Neural cell (in vitro differentiated cells): ENCODE measurements around the gene S100A13. TPM values are rescaled to one million over a fixed set of nuclear protein-coding genes. Genes with fewer than 3 reads are reported as not detected.

Experiments used
- H2AFZ ChIP-seq: fragments of 200-600, 300-800 bp; sonication (generic), shearing (Covaris generic); 2 replicates; pipeline ENCODE4 v1.6.0; 2014; ENCODE audit warnings: low read depth, mild to moderate bottlenecking, antibody characterized with exemption, low read length, moderate library complexity
- H3F3A ChIP-seq: fragments of 200-600 bp; shearing (Covaris generic); 2 replicates; pipeline ENCODE4 v1.6.1; 2016; ENCODE audit warnings: mild to moderate bottlenecking, moderate library complexity, mixed read lengths, antibody characterized with exemption, low read length; ENCODE audit not compliant: insufficient read depth, poor library complexity, severe bottlenecking
- H3K27ac ChIP-seq: fragments of 200-600, 300-800 bp; sonication (generic), shearing (Covaris generic); 2 replicates; pipeline ENCODE4 v1.5.1; 2014; ENCODE audit warnings: mild to moderate bottlenecking, low read length, moderate library complexity
- H3K27me3 ChIP-seq: fragments of 300-800, 200-600 bp; sonication (generic), shearing (Covaris generic); 2 replicates; pipeline ENCODE4 v1.6.0; 2014; ENCODE audit warnings: mild to moderate bottlenecking, low read depth, low read length, moderate library complexity; ENCODE audit not compliant: insufficient read depth
- H3K36me3 ChIP-seq: fragments of 300-800, 200-600 bp; sonication (generic), shearing (Covaris generic); 2 replicates; pipeline ENCODE4 v1.5.1; 2014; ENCODE audit warnings: mild to moderate bottlenecking, antibody characterized with exemption, low read length, moderate library complexity; ENCODE audit not compliant: insufficient read depth
- H3K4me2 ChIP-seq: fragments of 300-800, 200-600 bp; sonication (generic), shearing (Covaris generic); 2 replicates; pipeline ENCODE4 v1.6.0; 2014; ENCODE audit warnings: mild to moderate bottlenecking, low read length
- H3K4me3 ChIP-seq: fragments of 300-800, 200-600 bp; sonication (generic), shearing (Covaris generic); 2 replicates; pipeline ENCODE4 v1.5.1; 2014; ENCODE audit warnings: mild to moderate bottlenecking, low read length, moderate library complexity
- H3K79me2 ChIP-seq: fragments of 200-600 bp; shearing (Covaris generic); replicated peaks from 2 replicates; pipeline ENCODE4 v1.6.0; 2014; ENCODE audit warnings: mild to moderate bottlenecking, low read length, moderate library complexity; ENCODE audit not compliant: insufficient read depth
- H3K9ac ChIP-seq: fragments of 300-800, 200-600 bp; sonication (generic), shearing (Covaris generic); 2 replicates; pipeline ENCODE4 v1.6.1; 2016; ENCODE audit warnings: mild to moderate bottlenecking, low read length, mixed read lengths
- H3K9me2 ChIP-seq: fragments of 200-600 bp; shearing (Covaris generic); 2 replicates; pipeline ENCODE4 v1.6.1; 2016; ENCODE audit warnings: mild to moderate bottlenecking, low read length, mixed read lengths; ENCODE audit not compliant: insufficient read depth
- H3K9me3 ChIP-seq: fragments of 200-600, 300-800 bp; sonication (generic), shearing (Covaris generic); 2 replicates; pipeline ENCODE4 v1.6.1; 2016; ENCODE audit warnings: mild to moderate bottlenecking, mixed run types, low read length, moderate library complexity, mixed read lengths
- H4K20me1 ChIP-seq: fragments of 200-600 bp; shearing (Covaris generic); 2 replicates; pipeline ENCODE4 v1.6.1; 2016; ENCODE audit warnings: mild to moderate bottlenecking, mixed run types; ENCODE audit not compliant: insufficient read depth
- EP300 ChIP-seq: fragments of 450-650 bp; conservative IDR thresholded peaks from 2 replicates; pipeline ENCODE4 v1.6.1; 2014; ENCODE audit warnings: antibody characterized with exemption, mild to moderate bottlenecking, moderate library complexity; ENCODE audit not compliant: poor library complexity, severe bottlenecking
- EZH2 ChIP-seq: fragments of 200-600, 300-800 bp; shearing (Covaris generic), sonication (generic); IDR thresholded peaks from 2 replicates; pipeline ENCODE4 v1.6.1; 2014; ENCODE audit warnings: antibody characterized with exemption, low read length, borderline replicate concordance, mild to moderate bottlenecking; ENCODE audit not compliant: insufficient read depth, poor library complexity, severe bottlenecking
- MXI1 ChIP-seq: fragments of 450-650 bp; conservative IDR thresholded peaks from 2 replicates; pipeline ENCODE4 v1.6.1; 2014; ENCODE audit warnings: antibody characterized with exemption, mild to moderate bottlenecking; ENCODE audit not compliant: poor library complexity, severe bottlenecking
- POLR2AphosphoS5 ChIP-seq: IDR thresholded peaks from 2 replicates; pipeline ENCODE4 v1.6.1; 2012
- RAD21 ChIP-seq: fragments of 450-650 bp; conservative IDR thresholded peaks from 2 replicates; pipeline ENCODE4 v1.6.1; 2014; ENCODE audit warnings: antibody characterized with exemption, mild to moderate bottlenecking, moderate library complexity
- SMC3 ChIP-seq: fragments of 450-650 bp; conservative IDR thresholded peaks from 2 replicates; pipeline ENCODE4 v1.6.1; 2014; ENCODE audit warnings: antibody characterized with exemption, mild to moderate bottlenecking, moderate library complexity; ENCODE audit not compliant: poor library complexity
- TAF1 ChIP-seq: IDR thresholded peaks from 2 replicates; pipeline ENCODE4 v1.6.1; 2012; ENCODE audit warnings: low read depth
- polyA minus RNA-seq: library from RNA; depleted of rRNA, polyadenylated mRNA; stranded (reverse); fragments of >200 nt; gene quantifications from 2 replicates; pipeline ENCODE4 v1.2.3, GENCODE V29; 2014
- polyA plus RNA-seq: library from polyadenylated mRNA; depleted of rRNA; stranded (reverse); fragments of >200 nt; gene quantifications from 2 replicates; pipeline ENCODE4 v1.2.3, GENCODE V29; 2014
- TF ChIP-seq, protein P1 (sequence below): IDR thresholded peaks from 2 replicates; pipeline ENCODE4 v1.6.1; 2012; ENCODE audit warnings: borderline replicate concordance
- TF ChIP-seq, protein P2 (sequence below): fragments of 450-650 bp; IDR thresholded peaks from 2 replicates; pipeline ENCODE4 v1.5.1; 2014; ENCODE audit warnings: antibody characterized with exemption, mild to moderate bottlenecking, moderate library complexity; ENCODE audit not compliant: poor library complexity, severe bottlenecking

The S100A13 gene
- polyA plus RNA-seq (2.0 and 2.1 TPM in 2 replicates), polyA minus RNA-seq (1.5 TPM in 1 of 2 replicates, not detected in the other)

DNA sequence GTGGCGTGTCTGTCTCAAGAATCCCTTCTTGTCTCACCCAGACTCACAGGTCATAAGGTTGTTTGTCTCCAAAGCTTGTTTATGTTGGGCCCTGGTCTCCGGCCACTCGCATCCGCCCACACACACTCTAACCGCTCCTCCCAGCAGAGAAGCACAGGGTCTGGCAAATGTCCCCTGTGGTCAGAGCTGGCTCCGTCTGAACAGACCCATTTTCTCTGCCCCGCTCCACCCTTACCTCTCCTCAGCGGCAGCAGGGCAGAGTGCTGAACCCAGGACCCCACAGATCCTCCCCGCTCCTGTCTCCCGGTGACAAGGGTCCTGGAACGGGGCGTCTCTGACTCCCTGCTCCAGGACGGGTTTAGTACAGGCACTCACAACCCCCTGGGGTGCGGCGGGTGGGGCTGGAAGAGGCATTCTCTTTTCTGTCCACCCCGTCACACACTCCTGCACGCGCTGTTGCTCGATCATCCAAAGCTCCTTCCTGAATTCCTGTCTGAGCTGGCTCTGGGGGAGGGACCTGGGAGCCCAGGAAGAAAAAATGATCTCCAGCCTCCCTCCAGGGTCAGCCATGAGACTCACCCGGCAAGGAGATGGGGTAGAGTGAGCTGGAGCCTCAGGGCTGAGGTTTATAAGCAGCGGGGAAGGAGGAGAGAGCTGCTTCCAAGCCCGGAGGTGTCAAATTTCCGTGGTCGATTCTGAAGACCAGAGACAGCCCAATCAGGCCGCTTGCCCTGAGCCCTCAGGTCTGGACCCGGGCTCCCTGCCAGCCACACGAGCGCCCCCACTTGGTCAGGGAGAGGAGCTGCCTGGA is at the start of gene S100A13:
TSS of gene S100A13 (minus strand) at position 602 of the 811 bp plus-strand sequence. CDS start 1,033 bp downstream, outside the sequence.
- Histone ChIP-seq H3K27me3 (no peaks in the 10 kb centered on the region), H2AFZ (peak within 1 kb of the TSS; percentile 43), H3K79me2 (no peaks in the 10 kb centered on the region), H3F3A (no peaks in the 10 kb centered on the region), H3K9me3 (no peaks in the 10 kb centered on the region), H3K27ac (no peak within 1 kb of the TSS), H3K36me3 (no peaks in the 10 kb centered on the region), H4K20me1 (no peaks in the 10 kb centered on the region), H3K4me3 (no peak within 1 kb of the TSS), H3K9ac (no peak within 1 kb of the TSS), H3K9me2 (no peaks in the 10 kb centered on the region), H3K4me2 (no peak within 1 kb of the TSS)
- TF ChIP-seq RAD21 (no peak), SMC3 (no peak), POLR2AphosphoS5 (no peak), MXI1 (no peak), TAF1 (no peak)
- TF ChIP-seq, protein P1, sequence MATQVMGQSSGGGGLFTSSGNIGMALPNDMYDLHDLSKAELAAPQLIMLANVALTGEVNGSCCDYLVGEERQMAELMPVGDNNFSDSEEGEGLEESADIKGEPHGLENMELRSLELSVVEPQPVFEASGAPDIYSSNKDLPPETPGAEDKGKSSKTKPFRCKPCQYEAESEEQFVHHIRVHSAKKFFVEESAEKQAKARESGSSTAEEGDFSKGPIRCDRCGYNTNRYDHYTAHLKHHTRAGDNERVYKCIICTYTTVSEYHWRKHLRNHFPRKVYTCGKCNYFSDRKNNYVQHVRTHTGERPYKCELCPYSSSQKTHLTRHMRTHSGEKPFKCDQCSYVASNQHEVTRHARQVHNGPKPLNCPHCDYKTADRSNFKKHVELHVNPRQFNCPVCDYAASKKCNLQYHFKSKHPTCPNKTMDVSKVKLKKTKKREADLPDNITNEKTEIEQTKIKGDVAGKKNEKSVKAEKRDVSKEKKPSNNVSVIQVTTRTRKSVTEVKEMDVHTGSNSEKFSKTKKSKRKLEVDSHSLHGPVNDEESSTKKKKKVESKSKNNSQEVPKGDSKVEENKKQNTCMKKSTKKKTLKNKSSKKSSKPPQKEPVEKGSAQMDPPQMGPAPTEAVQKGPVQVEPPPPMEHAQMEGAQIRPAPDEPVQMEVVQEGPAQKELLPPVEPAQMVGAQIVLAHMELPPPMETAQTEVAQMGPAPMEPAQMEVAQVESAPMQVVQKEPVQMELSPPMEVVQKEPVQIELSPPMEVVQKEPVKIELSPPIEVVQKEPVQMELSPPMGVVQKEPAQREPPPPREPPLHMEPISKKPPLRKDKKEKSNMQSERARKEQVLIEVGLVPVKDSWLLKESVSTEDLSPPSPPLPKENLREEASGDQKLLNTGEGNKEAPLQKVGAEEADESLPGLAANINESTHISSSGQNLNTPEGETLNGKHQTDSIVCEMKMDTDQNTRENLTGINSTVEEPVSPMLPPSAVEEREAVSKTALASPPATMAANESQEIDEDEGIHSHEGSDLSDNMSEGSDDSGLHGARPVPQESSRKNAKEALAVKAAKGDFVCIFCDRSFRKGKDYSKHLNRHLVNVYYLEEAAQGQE: no peak
- TF ChIP-seq, protein P2, sequence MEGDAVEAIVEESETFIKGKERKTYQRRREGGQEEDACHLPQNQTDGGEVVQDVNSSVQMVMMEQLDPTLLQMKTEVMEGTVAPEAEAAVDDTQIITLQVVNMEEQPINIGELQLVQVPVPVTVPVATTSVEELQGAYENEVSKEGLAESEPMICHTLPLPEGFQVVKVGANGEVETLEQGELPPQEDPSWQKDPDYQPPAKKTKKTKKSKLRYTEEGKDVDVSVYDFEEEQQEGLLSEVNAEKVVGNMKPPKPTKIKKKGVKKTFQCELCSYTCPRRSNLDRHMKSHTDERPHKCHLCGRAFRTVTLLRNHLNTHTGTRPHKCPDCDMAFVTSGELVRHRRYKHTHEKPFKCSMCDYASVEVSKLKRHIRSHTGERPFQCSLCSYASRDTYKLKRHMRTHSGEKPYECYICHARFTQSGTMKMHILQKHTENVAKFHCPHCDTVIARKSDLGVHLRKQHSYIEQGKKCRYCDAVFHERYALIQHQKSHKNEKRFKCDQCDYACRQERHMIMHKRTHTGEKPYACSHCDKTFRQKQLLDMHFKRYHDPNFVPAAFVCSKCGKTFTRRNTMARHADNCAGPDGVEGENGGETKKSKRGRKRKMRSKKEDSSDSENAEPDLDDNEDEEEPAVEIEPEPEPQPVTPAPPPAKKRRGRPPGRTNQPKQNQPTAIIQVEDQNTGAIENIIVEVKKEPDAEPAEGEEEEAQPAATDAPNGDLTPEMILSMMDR: peak; percentile 41

DNA sequence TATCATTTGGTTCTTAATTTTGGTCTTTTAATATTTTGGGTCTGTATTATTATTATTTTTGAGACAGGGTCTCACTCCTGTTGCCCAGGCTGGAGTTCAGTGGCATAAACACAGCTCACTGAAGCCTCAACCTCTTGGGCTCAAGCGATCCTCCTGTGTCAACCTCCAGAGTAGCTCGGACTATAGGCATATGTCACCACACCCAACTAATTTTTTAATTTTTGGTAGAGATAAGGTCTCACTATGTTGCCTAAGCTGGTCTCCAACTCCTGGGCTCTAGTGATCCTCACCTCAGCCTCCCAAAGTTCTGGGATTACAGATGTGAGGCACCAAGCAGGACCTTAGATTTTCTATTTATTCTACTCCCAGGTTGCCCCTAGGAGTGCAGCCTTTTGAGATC is 46.2 kb upstream of the S100A13 start:
- Histone ChIP-seq H4K20me1 (no peaks in the 10 kb centered on the region), H3K4me3 (no peak overlapping the region), H3K9me2 (no peaks in the 10 kb centered on the region), H3K4me2 (no peak overlapping the region), H3K36me3 (peaks cover 8% of the 10 kb centered on the region), H3K27me3 (peaks cover 14% of the 10 kb centered on the region), H3K27ac (no peak overlapping the region), H2AFZ (no peak overlapping the region), H3K79me2 (peaks cover 23% of the 10 kb centered on the region), H3F3A (no peaks in the 10 kb centered on the region), H3K9ac (no peak overlapping the region), H3K9me3 (no peaks in the 10 kb centered on the region)
- TF ChIP-seq SMC3 (no peak), TAF1 (no peak), EP300 (no peak), EZH2 (no peak), MXI1 (no peak), POLR2AphosphoS5 (no peak), RAD21 (no peak)
- TF ChIP-seq, protein P1: no peak
- TF ChIP-seq, protein P2: no peak
